ENCODE data around the gene ZDHHC17.

ZDHHC17 gene

DNA sequence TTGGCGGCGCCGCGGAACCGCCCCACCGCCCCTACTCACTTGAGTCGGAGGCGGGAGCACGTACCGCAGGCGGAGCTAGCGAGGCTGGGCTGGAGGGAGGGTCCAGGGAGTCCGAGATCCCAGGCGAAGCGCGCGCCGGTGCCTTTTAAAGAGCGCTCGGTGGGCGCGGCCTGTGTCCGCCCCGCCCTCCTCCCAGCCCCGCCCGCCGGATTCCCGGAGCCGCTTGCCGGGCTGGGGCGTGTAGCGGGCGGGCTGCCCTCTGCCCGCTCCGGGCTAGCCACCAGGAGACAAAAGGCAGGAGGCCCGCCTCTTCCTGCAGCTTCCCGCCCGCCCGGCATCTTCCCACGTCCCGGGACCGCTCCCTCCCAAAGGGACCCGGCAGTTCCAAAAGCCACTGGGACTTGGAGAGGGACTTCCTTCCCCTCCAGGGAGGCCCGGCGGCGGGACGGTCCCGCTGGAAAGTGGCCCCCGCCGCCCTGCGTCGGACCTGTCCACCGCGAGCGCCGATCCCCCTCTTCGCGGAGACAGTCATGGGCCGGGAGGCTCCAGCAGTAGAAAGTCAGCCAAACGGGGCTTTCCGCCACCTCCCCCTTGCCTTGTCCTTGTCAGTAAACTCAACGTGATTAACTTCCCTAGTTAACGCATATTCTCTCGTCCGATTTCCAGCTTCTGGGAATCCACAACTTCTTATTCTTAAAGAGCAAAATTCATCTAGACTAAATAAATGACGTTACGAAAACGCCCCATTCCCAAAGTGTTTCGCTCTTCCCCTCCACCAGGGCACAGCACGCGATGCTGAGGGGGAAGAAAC is 115.2 kb downstream of the ZDHHC17 start, which contains the start of gene CSRP2:
Gene CSRP2, minus strand, starts transcription at position 121 of the 811 bp plus-strand sequence. CDS start 12,759 bp downstream, outside the sequence.
- peak; percentile 91 for DNase-seq (ENCODE audit: low read depth)

DNA sequence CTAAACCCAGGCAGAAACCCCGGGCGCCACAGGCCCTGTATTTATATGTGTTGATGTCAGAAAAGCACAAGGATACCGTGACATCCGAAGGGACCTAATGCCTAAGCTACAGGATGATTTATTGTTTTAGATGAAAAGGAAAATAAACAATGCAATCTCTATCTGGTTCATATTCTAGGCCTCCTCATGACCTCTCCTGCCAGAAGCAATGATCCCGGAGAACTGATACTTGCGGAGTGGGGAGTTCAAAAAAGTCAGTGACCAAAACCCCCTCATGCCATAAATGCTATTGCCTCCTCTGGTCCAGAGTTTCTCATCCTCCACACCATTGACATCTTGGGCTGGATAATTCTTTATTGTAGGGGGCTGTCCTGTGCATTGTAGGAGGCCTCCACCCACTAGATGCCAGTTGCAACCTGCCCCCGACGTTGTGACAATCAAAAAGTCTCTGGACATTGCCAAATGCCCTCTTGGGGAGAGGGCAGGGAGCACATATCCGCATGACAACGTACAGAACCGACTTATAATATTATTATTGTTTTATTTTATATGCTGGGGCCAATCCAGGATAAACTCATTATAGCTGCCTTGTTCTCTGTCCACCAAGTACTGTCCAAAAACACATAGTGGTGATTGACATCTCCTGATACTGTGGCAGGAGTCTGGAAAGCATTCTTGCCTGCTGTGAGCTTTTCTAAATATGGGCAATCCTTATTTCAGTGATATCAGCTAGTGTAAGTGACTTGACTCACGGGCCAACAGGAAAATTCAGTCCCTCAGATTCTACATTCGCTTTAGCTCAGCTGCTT is 116.0 kb downstream of the ZDHHC17 start:
- DNase-seq (ENCODE audit: low read depth): peak; percentile 52

DNA sequence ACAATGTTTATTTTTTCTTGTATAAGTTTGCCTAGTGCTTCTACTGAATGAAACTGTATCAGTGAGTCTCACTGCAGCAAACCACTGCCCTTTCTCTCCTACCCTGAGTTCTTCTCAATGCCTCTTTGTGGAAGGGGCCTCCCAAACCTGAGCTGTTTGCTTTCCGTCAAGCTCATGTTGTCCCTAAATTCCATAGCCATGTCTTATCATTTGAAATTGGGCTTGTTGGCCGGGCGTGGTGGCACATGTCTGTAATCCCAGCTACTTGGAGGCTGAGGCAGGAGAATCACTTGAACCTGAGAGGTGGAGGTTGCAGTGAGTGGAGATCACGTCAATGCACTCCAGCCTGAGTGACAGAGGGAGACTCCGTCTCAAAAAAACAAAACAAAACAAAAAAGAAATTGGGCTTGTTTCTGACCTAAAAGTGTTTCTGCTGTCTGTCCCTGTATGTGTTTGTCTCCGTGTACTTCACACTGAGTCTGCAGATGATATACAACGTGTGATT is 116.7 kb downstream of the ZDHHC17 start:
- DNase-seq (ENCODE audit: low read depth): no peak

DNA sequence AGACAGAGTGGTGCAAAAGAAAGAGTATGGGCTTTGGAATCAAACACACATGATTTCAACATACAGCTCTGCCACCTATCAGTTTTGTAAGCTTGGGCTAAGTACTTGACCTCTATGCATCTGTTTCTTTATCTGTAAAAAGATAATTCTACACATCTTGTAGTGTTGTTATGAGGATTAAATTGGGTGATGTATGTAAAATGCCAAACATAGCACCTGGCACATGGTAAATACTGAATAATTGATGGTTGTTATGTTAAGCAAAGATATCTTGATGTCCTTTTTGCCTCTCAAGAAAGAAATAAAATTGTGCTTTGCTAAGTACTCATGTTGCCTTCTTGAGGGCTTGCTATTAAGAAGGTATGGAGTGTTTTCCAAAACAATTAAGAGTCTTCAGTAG is 117.2 kb downstream of the ZDHHC17 start:
- no peak for DNase-seq (ENCODE audit: low read depth)

DNA sequence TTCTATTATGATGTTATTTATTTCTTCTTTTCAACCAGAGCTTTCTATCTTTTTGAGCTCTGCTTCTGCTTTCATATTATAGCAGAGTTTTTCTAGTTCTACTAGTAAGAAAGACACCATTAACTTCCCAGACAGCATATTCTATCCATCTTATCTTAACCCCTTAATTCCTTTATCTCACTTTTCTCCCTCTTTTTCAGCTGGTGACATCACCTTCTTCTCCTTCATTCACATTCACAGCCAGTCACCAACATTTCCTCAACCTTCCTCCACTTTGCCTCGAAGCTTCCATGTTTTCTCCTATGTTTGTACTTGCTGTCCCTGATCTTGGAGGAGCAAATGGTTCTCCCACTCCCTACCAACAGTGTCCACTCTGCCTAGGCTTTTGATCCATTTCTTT is 118.5 kb downstream of the ZDHHC17 start:
- no peak for DNase-seq (ENCODE audit: low read depth)

DNA sequence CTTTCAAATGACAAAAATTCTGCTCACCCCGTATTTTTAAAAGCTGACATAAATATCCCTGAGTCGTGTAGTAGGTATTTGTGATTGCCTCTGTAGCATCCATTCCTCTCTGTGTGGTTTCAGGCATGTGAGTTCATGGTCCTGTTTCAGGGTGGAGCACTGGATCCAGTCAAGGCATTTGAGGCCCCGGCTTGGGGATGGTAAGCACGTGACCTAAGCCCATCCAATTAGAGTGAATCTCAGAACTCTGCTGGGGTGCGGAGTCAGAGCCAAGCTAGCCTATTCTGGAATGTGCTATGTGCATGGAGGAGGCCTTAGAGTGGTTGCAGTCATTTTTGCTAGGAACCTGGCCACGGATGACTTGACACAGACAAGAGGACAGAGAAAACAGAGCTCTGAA is 119.2 kb downstream of the ZDHHC17 start:
- DNase-seq (ENCODE audit: low read depth): peak; percentile 91

DNA sequence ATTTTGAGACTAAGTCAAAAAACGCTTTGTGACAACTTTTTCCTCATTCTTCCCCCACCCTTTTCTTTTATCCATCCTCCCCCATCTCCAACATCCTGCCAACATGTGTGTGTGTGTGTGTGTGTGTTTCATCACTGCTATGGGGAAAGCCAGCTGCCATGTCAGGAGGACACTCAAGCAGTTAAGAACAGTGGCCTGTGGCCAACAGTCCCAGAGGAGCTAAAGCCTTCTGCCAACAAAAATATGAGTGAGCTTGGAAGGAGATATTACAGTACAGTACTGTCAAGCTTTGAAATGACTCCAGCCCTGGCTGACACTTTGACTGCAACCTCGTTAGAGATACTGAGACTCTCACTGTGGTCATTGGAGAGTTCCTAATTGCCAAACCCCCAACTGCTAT is 119.9 kb downstream of the ZDHHC17 start:
- DNase-seq (ENCODE audit: low read depth): peak; percentile 79

DNA sequence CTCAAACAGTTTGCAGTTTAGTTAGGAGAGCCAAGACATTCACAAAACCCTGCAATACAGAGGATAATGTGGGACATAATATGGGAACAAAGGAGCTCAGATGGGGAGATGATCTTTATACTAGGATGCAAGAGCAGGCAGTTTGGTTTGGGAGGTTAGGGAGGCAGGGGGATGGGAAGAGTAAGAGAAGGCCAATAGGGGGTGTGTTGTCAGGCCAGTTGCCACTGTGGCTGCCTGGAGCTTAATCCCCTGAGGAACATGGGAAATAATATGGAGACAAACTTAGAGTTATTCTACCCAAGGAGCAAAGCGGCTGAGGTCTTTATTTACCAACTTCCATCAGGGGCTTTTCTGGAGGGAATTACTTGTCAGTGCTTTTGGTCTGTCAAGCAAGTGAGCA is 124.9 kb downstream of the ZDHHC17 start:
- DNase-seq (ENCODE audit: low read depth): no peak

DNA sequence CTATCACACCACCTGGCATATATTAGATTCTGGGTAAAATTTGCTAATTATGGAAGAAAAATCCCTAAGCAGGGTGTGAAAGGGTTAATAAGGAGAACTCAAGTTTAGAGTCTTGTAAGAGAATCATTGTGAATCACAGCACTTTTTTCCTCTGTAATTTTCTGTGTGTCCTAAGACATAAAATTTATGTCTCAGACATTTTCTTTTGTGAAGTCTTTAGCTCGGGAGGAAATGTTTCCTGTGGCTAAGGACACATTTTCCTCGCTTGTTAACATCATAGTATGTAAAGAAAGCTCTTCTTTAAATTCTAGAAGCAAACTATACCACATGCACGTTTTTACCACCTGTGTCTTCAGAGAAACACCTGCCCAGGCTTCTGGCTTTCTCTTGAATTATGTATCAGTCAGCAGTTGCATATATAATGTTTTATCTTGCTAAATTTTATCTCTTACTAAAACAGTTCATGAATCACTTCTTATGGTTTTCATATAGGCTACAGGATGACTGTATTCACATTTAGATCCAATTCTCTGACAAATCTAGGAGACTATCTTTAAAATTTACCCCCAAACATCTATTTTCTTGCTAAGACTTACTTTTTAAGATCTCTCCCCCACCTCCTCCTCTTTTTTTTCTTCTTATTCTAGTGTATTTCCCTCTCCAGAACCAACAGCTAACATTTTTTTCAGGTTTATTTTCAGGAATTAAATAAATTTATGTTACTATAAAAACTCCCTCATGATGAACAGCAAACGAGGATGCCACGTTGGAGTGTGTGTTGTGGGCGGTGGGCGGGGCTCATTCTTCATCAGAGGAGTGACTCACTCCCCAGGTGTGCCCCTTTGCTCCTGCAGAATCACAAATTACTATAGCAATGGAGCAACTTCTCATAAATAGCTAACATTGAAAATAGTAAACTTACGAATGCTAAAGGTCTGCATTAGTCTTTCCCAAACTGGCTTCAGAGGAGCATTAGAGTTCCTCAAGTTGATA is 126.5 kb downstream of the ZDHHC17 start:
- no peak for DNase-seq (ENCODE audit: low read depth)

DNA sequence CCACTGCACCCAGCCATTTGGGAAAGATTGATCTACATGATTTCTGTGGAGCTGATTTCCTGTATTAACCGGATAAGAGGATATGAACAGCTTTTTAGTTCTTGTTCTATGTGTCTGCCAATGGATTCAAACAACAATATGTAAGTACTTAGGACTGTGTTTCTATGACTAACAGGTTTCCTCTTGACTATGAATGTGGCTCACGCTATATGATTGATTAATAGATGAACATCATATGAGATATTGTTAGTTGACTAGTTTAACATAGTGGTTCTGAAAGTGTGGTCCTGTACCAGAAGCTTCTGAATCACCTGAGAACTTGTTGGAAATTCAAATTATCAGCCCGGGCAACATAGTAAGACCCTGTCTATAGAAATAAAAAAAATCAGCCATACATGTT is 127.7 kb downstream of the ZDHHC17 start:
- DNase-seq (ENCODE audit: low read depth): no peak

DNA sequence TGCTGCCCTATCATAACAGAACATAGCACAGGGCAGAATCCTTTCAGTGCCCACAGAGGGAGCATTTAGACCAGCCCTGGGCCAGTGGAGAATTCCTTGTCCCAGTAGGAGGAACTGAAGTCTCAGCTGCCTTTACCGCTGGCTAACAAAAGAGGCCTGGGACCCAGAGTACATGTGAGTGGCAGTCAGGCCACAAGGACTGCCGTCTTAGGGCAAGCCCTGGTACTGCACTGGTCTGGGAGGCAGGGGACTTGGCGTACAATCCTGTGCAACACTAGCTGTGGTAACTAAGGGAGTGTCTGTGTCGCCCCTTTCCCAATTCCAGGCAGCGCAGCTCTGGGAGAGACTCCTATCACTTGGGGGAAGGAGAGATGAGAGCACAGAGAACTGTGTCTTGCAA is 131.9 kb downstream of the ZDHHC17 start:
- no peak for DNase-seq (ENCODE audit: low read depth)

DNA sequence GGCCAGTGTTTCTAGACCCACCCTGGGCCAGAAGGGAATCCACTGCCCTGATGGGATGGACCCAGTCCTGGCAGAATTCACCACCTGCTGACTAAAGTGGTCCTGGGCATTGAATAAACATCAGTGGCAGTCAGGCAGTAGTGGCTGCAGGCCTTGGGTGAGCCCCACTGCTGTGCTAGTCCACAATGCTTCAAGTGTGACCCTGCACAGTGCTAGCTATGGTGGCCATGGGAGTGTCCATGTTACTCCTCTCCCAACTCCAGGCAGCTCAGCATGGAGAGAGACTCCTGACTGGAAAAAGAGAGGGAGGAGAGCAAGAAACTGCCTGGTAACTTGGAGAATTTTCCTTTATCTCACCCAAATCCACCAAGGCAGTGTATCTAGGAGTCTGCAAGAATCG is 132.4 kb downstream of the ZDHHC17 start:
- DNase-seq (ENCODE audit: low read depth): no peak

DNA sequence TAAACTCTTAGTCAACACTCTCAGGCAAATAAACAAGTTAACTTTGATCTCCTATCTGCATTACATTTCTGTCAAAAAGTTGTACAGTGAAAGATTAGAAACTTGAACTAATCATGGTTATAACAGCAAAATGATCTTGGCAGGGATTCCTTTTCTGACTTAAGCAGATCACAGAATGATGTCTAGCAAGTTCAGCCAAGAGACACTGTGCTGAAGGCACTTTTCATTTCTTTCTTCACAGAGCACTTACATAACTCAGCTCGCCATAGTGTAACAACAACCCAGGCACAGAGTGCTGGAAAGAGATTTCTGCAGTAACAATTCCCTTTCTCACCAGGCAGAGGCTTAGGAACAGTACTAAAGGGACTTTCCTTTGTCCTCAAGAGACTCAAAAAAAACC is 134.5 kb downstream of the ZDHHC17 start:
- DNase-seq (ENCODE audit: low read depth): no peak

DNA sequence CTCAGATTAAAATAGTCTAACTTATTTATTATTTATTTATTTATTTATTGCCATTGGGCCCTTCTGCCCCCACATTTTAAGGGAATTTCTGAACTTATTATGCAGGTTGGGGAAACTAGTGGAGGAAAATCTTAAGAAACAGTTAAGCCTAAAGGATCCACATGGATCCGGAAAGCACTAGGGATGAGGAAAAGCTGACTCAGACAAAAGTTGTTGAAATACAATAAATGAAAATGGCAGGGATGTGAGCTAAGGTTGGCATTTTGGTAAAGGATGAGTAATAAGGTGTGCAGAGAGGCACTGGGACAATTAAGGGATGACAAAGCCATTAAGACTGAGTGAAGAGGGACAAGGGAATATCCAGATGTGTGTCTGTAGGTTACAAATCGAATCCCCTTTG is 135.6 kb downstream of the ZDHHC17 start:
- no peak for DNase-seq (ENCODE audit: low read depth)

DNA sequence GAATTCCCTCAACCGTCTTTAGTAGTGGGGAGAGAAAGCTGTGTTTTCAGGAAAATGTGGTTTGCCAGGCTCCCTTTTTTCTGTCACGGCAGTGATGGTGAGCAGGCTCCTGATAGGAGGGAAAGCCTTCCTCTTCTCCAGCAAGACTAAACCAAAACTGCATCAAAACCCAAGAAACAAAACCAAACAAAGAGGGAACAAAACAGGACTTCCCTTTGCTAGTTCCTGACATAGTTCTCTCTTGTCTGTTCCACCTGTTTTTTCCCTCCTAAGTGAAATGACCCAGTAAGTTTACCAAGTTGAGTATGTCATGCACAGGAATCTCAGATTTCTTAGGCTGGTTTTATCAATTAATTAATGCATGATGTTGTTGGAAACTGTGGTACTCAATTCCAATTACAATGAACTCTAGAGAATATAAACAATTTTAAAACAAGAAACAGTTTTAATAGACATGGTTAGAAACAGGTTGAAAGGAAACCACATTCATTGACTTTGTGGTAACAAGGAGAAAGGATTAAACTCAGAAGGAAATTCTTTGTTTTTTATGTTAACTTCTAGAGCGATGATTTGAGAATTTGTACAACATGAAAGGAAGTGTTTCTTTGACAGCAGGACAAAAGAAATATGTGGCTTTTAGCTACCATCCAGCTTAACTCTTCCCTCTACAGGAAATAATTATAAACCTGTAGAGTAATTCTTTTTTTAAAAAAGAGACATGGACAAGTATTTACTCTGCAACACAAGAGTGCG is 137.9 kb downstream of the ZDHHC17 start:
- no peak for DNase-seq (ENCODE audit: low read depth)

Data from EH (cell line).